NCI-H524 treated with DMSO at 0.1 percent for 48 hours (cell line): ENCODE measurements around the gene FOXJ3.

Experiments
- DNase-seq: peaks from one replicate; lab custom pipeline; 2025; lab: John Stamatoyannopoulos, UW

FOXJ3 gene

GRCh38 chr1:42143896-42144710 lies 190.9 kb downstream of the FOXJ3 start:
- DNase-seq, result peak; percentile 63

- DNase-seq, result no peak
Measured at GRCh38 chr1:42142894-42143675, 191.9 kb downstream of the FOXJ3 start.

- DNase-seq, result no peak
Measured at GRCh38 chr1:42141978-42142377, 193.1 kb downstream of the FOXJ3 start.

GRCh38 chr1:42140191-42140590 lies 194.8 kb downstream of the FOXJ3 start:
- no peak for DNase-seq

GRCh38 chr1:42139444-42139843 lies 195.6 kb downstream of the FOXJ3 start:
- DNase-seq, result no peak

GRCh38 chr1:42138586-42138985 lies 196.4 kb downstream of the FOXJ3 start:
- no peak for DNase-seq

GRCh38 chr1:42137766-42138165 lies 197.3 kb downstream of the FOXJ3 start:
- DNase-seq, result no peak

GRCh38 chr1:42136466-42136865 lies 198.6 kb downstream of the FOXJ3 start:
- DNase-seq, result no peak

GRCh38 chr1:42135426-42135825 lies 199.6 kb downstream of the FOXJ3 start:
- DNase-seq, result no peak

GRCh38 chr1:42133809-42134526 lies 201.1 kb downstream of the FOXJ3 start:
- no peak for DNase-seq

GRCh38 chr1:42133390-42133789 lies 201.6 kb downstream of the FOXJ3 start:
- no peak for DNase-seq

- DNase-seq, result no peak
Measured at GRCh38 chr1:42130061-42130660, 204.9 kb downstream of the FOXJ3 start.

- peak; percentile 28 for DNase-seq
Measured at GRCh38 chr1:42128964-42129363, 206.1 kb downstream of the FOXJ3 start.

GRCh38 chr1:42128499-42128898 lies 206.5 kb downstream of the FOXJ3 start:
- no peak for DNase-seq

GRCh38 chr1:42127767-42128166 lies 207.3 kb downstream of the FOXJ3 start:
- DNase-seq, result no peak
